ENCODE results near the gene MDK. TPM values are rescaled to one million over a fixed set of nuclear protein-coding genes. Genes with fewer than 3 reads are reported as not detected.

The MDK gene
- total RNA-seq, 2 donors from 2014 or later: 644 to 1,502 TPM

DNA sequence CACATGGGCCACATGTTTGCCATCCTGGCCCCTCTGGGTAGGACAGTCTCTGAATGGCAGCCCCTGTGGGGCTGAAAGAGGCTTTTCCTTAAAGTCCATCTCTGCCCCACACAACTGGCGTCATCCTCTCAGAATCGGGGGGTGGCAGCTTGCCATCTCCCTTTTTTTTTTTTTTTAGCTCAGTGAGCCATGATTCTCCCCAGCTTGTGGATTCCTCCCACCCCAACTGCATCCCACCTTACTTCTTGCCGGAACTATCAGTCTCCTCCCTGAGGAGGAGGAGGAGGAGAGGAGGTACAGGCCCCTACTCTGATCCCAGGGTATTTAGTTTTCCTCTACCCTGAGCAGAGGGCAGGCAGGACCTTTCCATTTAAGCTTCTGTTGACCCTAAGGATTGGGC, 30.8 kb upstream of the MDK start:
- TF ChIP-seq, protein P1, sequence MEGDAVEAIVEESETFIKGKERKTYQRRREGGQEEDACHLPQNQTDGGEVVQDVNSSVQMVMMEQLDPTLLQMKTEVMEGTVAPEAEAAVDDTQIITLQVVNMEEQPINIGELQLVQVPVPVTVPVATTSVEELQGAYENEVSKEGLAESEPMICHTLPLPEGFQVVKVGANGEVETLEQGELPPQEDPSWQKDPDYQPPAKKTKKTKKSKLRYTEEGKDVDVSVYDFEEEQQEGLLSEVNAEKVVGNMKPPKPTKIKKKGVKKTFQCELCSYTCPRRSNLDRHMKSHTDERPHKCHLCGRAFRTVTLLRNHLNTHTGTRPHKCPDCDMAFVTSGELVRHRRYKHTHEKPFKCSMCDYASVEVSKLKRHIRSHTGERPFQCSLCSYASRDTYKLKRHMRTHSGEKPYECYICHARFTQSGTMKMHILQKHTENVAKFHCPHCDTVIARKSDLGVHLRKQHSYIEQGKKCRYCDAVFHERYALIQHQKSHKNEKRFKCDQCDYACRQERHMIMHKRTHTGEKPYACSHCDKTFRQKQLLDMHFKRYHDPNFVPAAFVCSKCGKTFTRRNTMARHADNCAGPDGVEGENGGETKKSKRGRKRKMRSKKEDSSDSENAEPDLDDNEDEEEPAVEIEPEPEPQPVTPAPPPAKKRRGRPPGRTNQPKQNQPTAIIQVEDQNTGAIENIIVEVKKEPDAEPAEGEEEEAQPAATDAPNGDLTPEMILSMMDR (conservative IDR thresholded peaks at IDR 0.05): no peak
- WGBS, 2 experiments (ENCODE audit: insufficient coverage in 1 of 2, insufficient read length in 1 of 2): 95 to 100% methylated on average over 1 to 3 of the region's 3 CpGs
- H3K27me3 Mint-ChIP-seq (ENCODE audit: insufficient read depth): peaks cover 13% of the 10 kb centered on the region
- H3K4me3 Mint-ChIP-seq: no peak overlapping the region
- Histone ChIP-seq H3K9ac (ENCODE audit: extremely low read depth, low read length, poor library complexity, severe bottlenecking) (no peak overlapping the region), H3K27ac (ENCODE audit: low read depth, low read length) (no peak overlapping the region), H3K4me3 (ENCODE audit: low read length) (no peak overlapping the region), H3K4me1 (ENCODE audit: control insufficient read depth, insufficient read depth, low read length) (peaks cover 10% of the 10 kb centered on the region), H3K36me3 (ENCODE audit: control insufficient read depth, insufficient read depth, low read length) (no peaks in the 10 kb centered on the region), H3K27me3 (ENCODE audit: control insufficient read depth, insufficient read depth, low read length, poor library complexity, severe bottlenecking) (peaks cover 13% of the 10 kb centered on the region), H3K9me3 (ENCODE audit: control insufficient read depth, low read length) (no peaks in the 10 kb centered on the region)
- DNase-seq: no peak
- H3K36me3 Mint-ChIP-seq (ENCODE audit: low read depth): peaks cover 4% of the 10 kb centered on the region
- H3K27ac Mint-ChIP-seq: no peak overlapping the region
- H3K4me1 Mint-ChIP-seq: peaks cover 40% of the 10 kb centered on the region
- no peaks in the 10 kb centered on the region for H3K9me3 Mint-ChIP-seq

DNA sequence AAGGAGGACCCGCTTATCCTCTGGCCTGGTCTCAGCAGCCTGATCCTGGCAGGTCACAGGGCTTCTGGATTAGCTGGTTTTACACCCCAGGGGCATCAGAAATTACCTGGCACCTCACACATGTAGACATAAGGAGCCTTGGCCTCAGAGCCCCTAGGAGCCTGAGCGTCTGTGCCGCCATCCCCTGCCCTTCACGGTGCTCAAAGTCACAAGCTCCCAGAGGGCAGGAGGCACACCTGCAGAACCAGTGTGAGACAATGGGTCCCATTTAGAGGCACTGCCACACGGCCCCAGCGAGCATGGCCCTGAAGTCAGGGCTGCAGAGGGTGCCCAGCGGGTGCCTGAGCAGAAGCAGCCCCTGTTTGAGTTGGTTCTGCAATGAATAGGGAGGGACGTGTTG, 30.3 kb upstream of the MDK start:
- Mint-ChIP-seq H3K27ac (no peak overlapping the region), H3K36me3 (ENCODE audit: low read depth) (peaks cover 4% of the 10 kb centered on the region), H3K27me3 (ENCODE audit: insufficient read depth) (peaks cover 9% of the 10 kb centered on the region), H3K9me3 (no peaks in the 10 kb centered on the region), H3K4me1 (peaks cover 41% of the 10 kb centered on the region), H3K4me3 (no peak overlapping the region)
- Histone ChIP-seq H3K27ac (ENCODE audit: low read depth, low read length) (no peak overlapping the region), H3K36me3 (ENCODE audit: control insufficient read depth, insufficient read depth, low read length) (no peaks in the 10 kb centered on the region), H3K9ac (ENCODE audit: extremely low read depth, low read length, poor library complexity, severe bottlenecking) (no peak overlapping the region), H3K9me3 (ENCODE audit: control insufficient read depth, low read length) (no peaks in the 10 kb centered on the region), H3K4me1 (ENCODE audit: control insufficient read depth, insufficient read depth, low read length) (peaks cover 10% of the 10 kb centered on the region), H3K4me3 (ENCODE audit: low read length) (no peak overlapping the region), H3K27me3 (ENCODE audit: control insufficient read depth, insufficient read depth, low read length, poor library complexity, severe bottlenecking) (peaks cover 8% of the 10 kb centered on the region)
- 86 to 92% methylated on average over 7 to 8 of the region's 8 CpGs for WGBS, 2 experiments (ENCODE audit: insufficient coverage in 1 of 2, insufficient read length in 1 of 2)
- TF ChIP-seq, protein P1 (conservative IDR thresholded peaks at IDR 0.05): no peak
- no peak for DNase-seq

DNA sequence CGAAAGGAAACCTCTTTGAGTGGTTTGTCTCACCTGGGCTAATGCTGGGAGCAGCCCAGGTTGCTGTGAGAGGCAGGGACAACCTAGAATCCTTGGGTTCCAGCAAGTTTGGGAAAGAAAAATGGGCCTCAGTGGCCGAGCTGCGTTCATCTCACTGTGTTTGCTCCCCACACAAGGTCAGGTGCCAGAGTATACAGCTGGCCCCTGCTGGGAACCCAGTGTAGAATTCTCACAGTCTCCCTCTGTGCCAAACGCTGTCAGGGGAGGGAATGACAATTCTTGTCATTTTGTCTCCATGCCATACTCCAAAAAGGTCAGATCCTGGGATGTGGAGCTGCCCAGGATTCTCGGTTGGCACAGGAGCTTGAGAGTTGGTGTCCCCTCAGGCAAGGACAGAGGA, 29.9 kb upstream of the MDK start:
- Mint-ChIP-seq H3K27ac (no peak overlapping the region), H3K9me3 (no peaks in the 10 kb centered on the region), H3K27me3 (ENCODE audit: insufficient read depth) (peaks cover 4% of the 10 kb centered on the region), H3K36me3 (ENCODE audit: low read depth) (peaks cover 4% of the 10 kb centered on the region), H3K4me3 (no peak overlapping the region), H3K4me1 (peaks cover 43% of the 10 kb centered on the region)
- 85% methylated on average over 4 to 5 of the region's 5 CpGs for WGBS, 2 experiments (ENCODE audit: insufficient coverage in 1 of 2, insufficient read length in 1 of 2)
- TF ChIP-seq, protein P1 (conservative IDR thresholded peaks at IDR 0.05): no peak
- peaks cover 4% of the 10 kb centered on the region for H3K27me3 ChIP-seq (ENCODE audit: control insufficient read depth, insufficient read depth, low read length, poor library complexity, severe bottlenecking)
- peaks cover 10% of the 10 kb centered on the region for H3K4me1 ChIP-seq (ENCODE audit: control insufficient read depth, insufficient read depth, low read length)
- no peaks in the 10 kb centered on the region for H3K36me3 ChIP-seq (ENCODE audit: control insufficient read depth, insufficient read depth, low read length)
- H3K9ac ChIP-seq (ENCODE audit: extremely low read depth, low read length, poor library complexity, severe bottlenecking): no peak overlapping the region
- no peak overlapping the region for H3K4me3 ChIP-seq (ENCODE audit: low read length)
- DNase-seq: no peak
- no peak overlapping the region for H3K27ac ChIP-seq (ENCODE audit: low read depth, low read length)
- H3K9me3 ChIP-seq (ENCODE audit: control insufficient read depth, low read length): no peaks in the 10 kb centered on the region

All from endodermal cell (in vitro differentiated cells).